ENCODE measurements around the gene FAR1.

FAR1 gene

DNA sequence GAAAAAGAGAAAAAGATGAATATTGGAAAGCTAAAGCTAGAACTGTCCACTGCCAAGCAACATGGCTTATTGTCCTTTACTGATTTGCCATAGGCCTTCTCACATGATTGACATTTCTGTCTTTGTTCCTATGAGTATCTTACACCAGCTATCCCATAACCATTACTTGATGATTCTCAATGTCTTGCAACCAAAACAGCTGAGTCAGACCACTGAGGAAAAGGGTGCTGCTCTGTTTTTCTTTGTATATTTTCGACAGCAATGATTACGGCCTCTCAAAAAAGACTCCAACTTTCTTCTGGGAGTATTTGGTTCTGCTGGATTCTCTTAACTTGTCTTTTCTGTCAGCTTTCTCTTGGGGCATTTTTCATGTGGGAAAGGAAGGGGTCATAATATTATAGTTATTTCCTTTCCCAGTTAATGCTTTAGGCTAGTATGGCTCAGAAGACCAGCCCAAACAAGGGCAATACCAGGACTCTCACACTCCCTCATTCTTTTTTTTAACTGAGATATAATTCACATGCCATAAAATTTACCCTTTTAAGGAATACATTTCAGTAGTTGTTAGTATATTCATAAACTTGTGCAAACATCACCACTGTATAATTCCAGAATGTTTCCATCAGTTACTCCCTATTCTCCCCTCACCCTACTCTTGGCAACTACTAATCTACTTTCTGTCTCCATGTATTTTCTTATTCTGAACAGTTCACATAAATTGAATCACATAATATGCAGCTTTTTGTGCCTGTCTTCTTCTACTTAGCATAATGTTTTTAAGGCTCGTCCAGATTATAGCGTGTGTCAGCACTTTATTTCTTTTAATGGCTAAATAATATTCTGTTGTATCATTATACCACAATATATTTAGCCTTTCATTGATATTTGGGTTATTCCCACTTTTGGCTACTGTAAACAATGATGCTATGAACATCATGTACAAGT is 31.1 kb upstream of the FAR1 start:
- Histone ChIP-seq H2AFZ (ENCODE audit: low read depth, low read length) (no peak overlapping the region), H3K18ac (ENCODE audit: low read depth in 1 of 2, low read length in 2 of 2) (no peak overlapping the region), H2BK5ac (ENCODE audit: low read depth, low read length, poor library complexity, severe bottlenecking) (no peak overlapping the region), H2BK120ac (ENCODE audit: low read depth, low read length) (no peak overlapping the region), H3K9me3 (ENCODE audit: control insufficient read depth, low read length) (peaks cover 9% of the 10 kb centered on the region), H3K79me1 (replicated peaks; ENCODE audit: low read length, poor library complexity, severe bottlenecking) (no peaks in the 10 kb centered on the region), H2BK12ac (ENCODE audit: low read length in 2 of 2) (no peak overlapping the region), H3K4me2 (ENCODE audit: low read length, poor library complexity, severe bottlenecking) (no peak overlapping the region), H3K4me3 (ENCODE audit: insufficient read depth in 1 of 2, low read depth in 1 of 2, low read length in 2 of 2) (no peak overlapping the region), H3K14ac (ENCODE audit: low read length in 2 of 2) (no peak overlapping the region), H3K4me1 (ENCODE audit: control insufficient read depth, insufficient read depth, low read depth, low read length) (no peaks in the 10 kb centered on the region), H3K23ac (ENCODE audit: low read length in 2 of 2) (no peak overlapping the region), H2AK5ac (ENCODE audit: low read length, severe bottlenecking) (no peak overlapping the region), H3K4ac (ENCODE audit: low read depth in 1 of 2, low read length in 2 of 2) (no peak overlapping the region), H3K9ac (ENCODE audit: low read length) (no peak overlapping the region), H3K36me3 (ENCODE audit: control insufficient read depth in 1 of 2, insufficient read depth in 2 of 2, low read depth in 1 of 2, low read length in 2 of 2) (no peaks in the 10 kb centered on the region), H3K27me3 (ENCODE audit: control insufficient read depth in 1 of 2, insufficient read depth in 1 of 2, low read length in 2 of 2) (peaks cover 5 to 15% of the 10 kb centered on the region in 2 experiments), H4K8ac (ENCODE audit: low read length) (no peak overlapping the region), H3K27ac (ENCODE audit: low read length, poor library complexity, severe bottlenecking) (no peak overlapping the region), H4K91ac (ENCODE audit: low read length) (no peak overlapping the region), H2BK15ac (ENCODE audit: low read depth, poor library complexity, severe bottlenecking) (no peak overlapping the region)
- 88% methylated on average over 2 of the region's 4 CpGs for WGBS
- no peak for DNase-seq

- no peaks in the 10 kb centered on the region for H3K36me3 ChIP-seq (ENCODE audit: control insufficient read depth in 1 of 2, insufficient read depth in 2 of 2, low read depth in 1 of 2, low read length in 2 of 2)
- no peak overlapping the region for H2BK15ac ChIP-seq (ENCODE audit: low read depth, poor library complexity, severe bottlenecking)
- no peak overlapping the region for H2BK120ac ChIP-seq (ENCODE audit: low read depth, low read length)
- no peak overlapping the region for H3K4me2 ChIP-seq (ENCODE audit: low read length, poor library complexity, severe bottlenecking)
- no peak overlapping the region for H2AK5ac ChIP-seq (ENCODE audit: low read length, severe bottlenecking)
- H3K4me3 ChIP-seq (ENCODE audit: insufficient read depth in 1 of 2, low read depth in 1 of 2, low read length in 2 of 2): no peak overlapping the region
- H4K91ac ChIP-seq (ENCODE audit: low read length): no peak overlapping the region
- H3K18ac ChIP-seq (ENCODE audit: low read depth in 1 of 2, low read length in 2 of 2): no peak overlapping the region
- H3K9me3 ChIP-seq (ENCODE audit: control insufficient read depth, low read length): peaks cover 6% of the 10 kb centered on the region
- no peak overlapping the region for H3K9ac ChIP-seq (ENCODE audit: low read length)
- no peak overlapping the region for H3K4ac ChIP-seq (ENCODE audit: low read depth in 1 of 2, low read length in 2 of 2)
- no peaks in the 10 kb centered on the region for H3K79me1 ChIP-seq (replicated peaks; ENCODE audit: low read length, poor library complexity, severe bottlenecking)
- no peak overlapping the region for H2BK5ac ChIP-seq (ENCODE audit: low read depth, low read length, poor library complexity, severe bottlenecking)
- peaks cover 5 to 10% of the 10 kb centered on the region in 2 experiments for H3K27me3 ChIP-seq (ENCODE audit: control insufficient read depth in 1 of 2, insufficient read depth in 1 of 2, low read length in 2 of 2)
- H3K14ac ChIP-seq (ENCODE audit: low read length in 2 of 2): no peak overlapping the region
- no peak overlapping the region for H2AFZ ChIP-seq (ENCODE audit: low read depth, low read length)
- no peaks in the 10 kb centered on the region for H3K4me1 ChIP-seq (ENCODE audit: control insufficient read depth, insufficient read depth, low read depth, low read length)
- H3K27ac ChIP-seq (ENCODE audit: low read length, poor library complexity, severe bottlenecking): no peak overlapping the region
- no peak overlapping the region for H2BK12ac ChIP-seq (ENCODE audit: low read length in 2 of 2)
- DNase-seq: no peak
- no peak overlapping the region for H4K8ac ChIP-seq (ENCODE audit: low read length)
- no peak overlapping the region for H3K23ac ChIP-seq (ENCODE audit: low read length in 2 of 2)
Observed at GRCh38 chr11:13638422-13638821, 30.0 kb upstream of the FAR1 start.

GRCh38 chr11:13644997-13645687 is 23.3 kb upstream of the FAR1 start:
- 98% methylated on average over 3 of the region's 7 CpGs for WGBS
- no peaks in the 10 kb centered on the region for H3K36me3 ChIP-seq (ENCODE audit: control insufficient read depth in 1 of 2, insufficient read depth in 2 of 2, low read depth in 1 of 2, low read length in 2 of 2)
- H2BK120ac ChIP-seq (ENCODE audit: low read depth, low read length): no peak overlapping the region
- no peak overlapping the region for H3K9ac ChIP-seq (ENCODE audit: low read length)
- no peak overlapping the region for H3K23ac ChIP-seq (ENCODE audit: low read length in 2 of 2)
- no peak overlapping the region for H4K91ac ChIP-seq (ENCODE audit: low read length)
- H4K8ac ChIP-seq (ENCODE audit: low read length): no peak overlapping the region
- H3K4ac ChIP-seq (ENCODE audit: low read depth in 1 of 2, low read length in 2 of 2): no peak overlapping the region
- H3K4me2 ChIP-seq (ENCODE audit: low read length, poor library complexity, severe bottlenecking): no peak overlapping the region
- H3K9me3 ChIP-seq (ENCODE audit: control insufficient read depth, low read length): no peaks in the 10 kb centered on the region
- no peaks in the 10 kb centered on the region for H3K4me1 ChIP-seq (ENCODE audit: control insufficient read depth, insufficient read depth, low read depth, low read length)
- H2BK5ac ChIP-seq (ENCODE audit: low read depth, low read length, poor library complexity, severe bottlenecking): no peak overlapping the region
- no peak overlapping the region for H2BK15ac ChIP-seq (ENCODE audit: low read depth, poor library complexity, severe bottlenecking)
- no peak overlapping the region for H3K18ac ChIP-seq (ENCODE audit: low read depth in 1 of 2, low read length in 2 of 2)
- no peak overlapping the region for H3K27ac ChIP-seq (ENCODE audit: low read length, poor library complexity, severe bottlenecking)
- H3K4me3 ChIP-seq (ENCODE audit: insufficient read depth in 1 of 2, low read depth in 1 of 2, low read length in 2 of 2): no peak overlapping the region
- no peak overlapping the region for H2BK12ac ChIP-seq (ENCODE audit: low read length in 2 of 2)
- no peaks in the 10 kb centered on the region for H3K79me1 ChIP-seq (replicated peaks; ENCODE audit: low read length, poor library complexity, severe bottlenecking)
- no peak for DNase-seq
- no peak overlapping the region for H3K14ac ChIP-seq (ENCODE audit: low read length in 2 of 2)
- no peak overlapping the region for H2AK5ac ChIP-seq (ENCODE audit: low read length, severe bottlenecking)
- H3K27me3 ChIP-seq (ENCODE audit: control insufficient read depth in 1 of 2, insufficient read depth in 1 of 2, low read length in 2 of 2): no peaks in the 10 kb centered on the region
- H2AFZ ChIP-seq (ENCODE audit: low read depth, low read length): no peak overlapping the region

DNA sequence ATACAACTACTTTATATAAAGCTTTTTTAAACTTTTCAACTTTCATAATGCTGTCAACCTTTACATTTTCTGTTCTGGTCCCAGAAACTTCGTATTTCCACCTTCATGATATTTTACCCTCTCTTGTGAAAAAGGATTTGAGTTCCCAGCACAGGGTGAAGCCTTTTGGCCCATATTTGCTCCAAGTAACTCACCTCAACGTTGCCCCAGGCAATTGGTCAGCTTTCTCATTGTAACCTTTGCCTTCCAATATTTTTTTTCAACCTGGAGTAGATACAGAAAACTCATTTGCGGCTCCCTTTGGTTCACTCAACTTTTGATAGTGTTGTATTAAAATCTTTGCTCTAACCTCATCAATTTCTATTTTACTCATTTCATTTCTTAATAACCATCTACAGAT is 21.1 kb upstream of the FAR1 start:
- Histone ChIP-seq H2BK120ac (ENCODE audit: low read depth, low read length) (no peak overlapping the region), H3K23ac (ENCODE audit: low read length in 2 of 2) (no peak overlapping the region), H3K4me3 (ENCODE audit: insufficient read depth in 1 of 2, low read depth in 1 of 2, low read length in 2 of 2) (no peak overlapping the region), H2AK5ac (ENCODE audit: low read length, severe bottlenecking) (no peak overlapping the region), H3K27ac (ENCODE audit: low read length, poor library complexity, severe bottlenecking) (no peak overlapping the region), H2BK15ac (ENCODE audit: low read depth, poor library complexity, severe bottlenecking) (no peak overlapping the region), H3K18ac (ENCODE audit: low read depth in 1 of 2, low read length in 2 of 2) (no peak overlapping the region), H4K8ac (ENCODE audit: low read length) (no peak overlapping the region), H4K91ac (ENCODE audit: low read length) (no peak overlapping the region), H2BK5ac (ENCODE audit: low read depth, low read length, poor library complexity, severe bottlenecking) (no peak overlapping the region), H3K4me1 (ENCODE audit: control insufficient read depth, insufficient read depth, low read depth, low read length) (peaks cover 2% of the 10 kb centered on the region), H3K4me2 (ENCODE audit: low read length, poor library complexity, severe bottlenecking) (no peak overlapping the region), H3K9me3 (ENCODE audit: control insufficient read depth, low read length) (no peaks in the 10 kb centered on the region), H3K9ac (ENCODE audit: low read length) (no peak overlapping the region), H2AFZ (ENCODE audit: low read depth, low read length) (no peak overlapping the region), H3K14ac (ENCODE audit: low read length in 2 of 2) (no peak overlapping the region), H3K36me3 (ENCODE audit: control insufficient read depth in 1 of 2, insufficient read depth in 2 of 2, low read depth in 1 of 2, low read length in 2 of 2) (no peaks in the 10 kb centered on the region), H3K4ac (ENCODE audit: low read depth in 1 of 2, low read length in 2 of 2) (no peak overlapping the region), H2BK12ac (ENCODE audit: low read length in 2 of 2) (no peak overlapping the region), H3K79me1 (replicated peaks; ENCODE audit: low read length, poor library complexity, severe bottlenecking) (no peaks in the 10 kb centered on the region), H3K27me3 (ENCODE audit: control insufficient read depth in 1 of 2, insufficient read depth in 1 of 2, low read length in 2 of 2) (peaks cover 0 to 8% of the 10 kb centered on the region in 2 experiments)
- no peak for DNase-seq
- WGBS: 58% methylated on average over 3 of the region's 3 CpGs

All from mesenchymal stem cell (in vitro differentiated cells and primary cell).